Measurements from ENCODE around the gene ZCWPW1. TPM values are rescaled to one million over a fixed set of nuclear protein-coding genes. Genes with fewer than 3 reads are reported as not detected.

Gene ZCWPW1
- total RNA-seq, 2 donors from 2014 or later: 1.6 to 3.3 TPM

- Histone ChIP-seq H3K27me3 (no peaks in the 10 kb centered on the region), H3K36me3 (replicated peaks in 1 of 2; ENCODE audit: insufficient read depth in 1 of 2, low read depth in 2 of 2) (no peaks in the 10 kb centered on the region), H3K9me3 (no peaks in the 10 kb centered on the region), H3K27ac (no peak overlapping the region), H3K4me1 (no peaks in the 10 kb centered on the region), H3K4me3 (no peak overlapping the region)
- intact Hi-C loops (cut with DNase I): no loop called here
- DNase-seq: no peak
- no peak for ATAC-seq
- 84 to 88% methylated on average over 1 of the region's 1 CpG for WGBS, 2 donors
- TF ChIP-seq POLR2A (IDR thresholded peaks at IDR 0.05): no peak
- TF ChIP-seq, protein P1, sequence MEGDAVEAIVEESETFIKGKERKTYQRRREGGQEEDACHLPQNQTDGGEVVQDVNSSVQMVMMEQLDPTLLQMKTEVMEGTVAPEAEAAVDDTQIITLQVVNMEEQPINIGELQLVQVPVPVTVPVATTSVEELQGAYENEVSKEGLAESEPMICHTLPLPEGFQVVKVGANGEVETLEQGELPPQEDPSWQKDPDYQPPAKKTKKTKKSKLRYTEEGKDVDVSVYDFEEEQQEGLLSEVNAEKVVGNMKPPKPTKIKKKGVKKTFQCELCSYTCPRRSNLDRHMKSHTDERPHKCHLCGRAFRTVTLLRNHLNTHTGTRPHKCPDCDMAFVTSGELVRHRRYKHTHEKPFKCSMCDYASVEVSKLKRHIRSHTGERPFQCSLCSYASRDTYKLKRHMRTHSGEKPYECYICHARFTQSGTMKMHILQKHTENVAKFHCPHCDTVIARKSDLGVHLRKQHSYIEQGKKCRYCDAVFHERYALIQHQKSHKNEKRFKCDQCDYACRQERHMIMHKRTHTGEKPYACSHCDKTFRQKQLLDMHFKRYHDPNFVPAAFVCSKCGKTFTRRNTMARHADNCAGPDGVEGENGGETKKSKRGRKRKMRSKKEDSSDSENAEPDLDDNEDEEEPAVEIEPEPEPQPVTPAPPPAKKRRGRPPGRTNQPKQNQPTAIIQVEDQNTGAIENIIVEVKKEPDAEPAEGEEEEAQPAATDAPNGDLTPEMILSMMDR (IDR thresholded peaks at IDR 0.05): no peak
These were observed 9.4 kb downstream of the ZCWPW1 start for GRCh38 chr7:100418930-100419659.

- WGBS, 2 donors: 72% methylated on average over 5 of the region's 5 CpGs
- H3K9me3 ChIP-seq: no peaks in the 10 kb centered on the region
- no peaks in the 10 kb centered on the region for H3K27me3 ChIP-seq
- no peaks in the 10 kb centered on the region for H3K4me1 ChIP-seq
- ATAC-seq: no peak
- intact Hi-C loops (cut with DNase I): no loop called here
- no peak for TF ChIP-seq POLR2A (IDR thresholded peaks at IDR 0.05)
- TF ChIP-seq, protein P1 (IDR thresholded peaks at IDR 0.05): no peak
- no peak overlapping the region for H3K4me3 ChIP-seq
- no peak for DNase-seq
- no peak overlapping the region for H3K27ac ChIP-seq
- H3K36me3 ChIP-seq (replicated peaks in 1 of 2; ENCODE audit: insufficient read depth in 1 of 2, low read depth in 2 of 2): no peaks in the 10 kb centered on the region
These were observed 13.1 kb downstream of the ZCWPW1 start for GRCh38 chr7:100415448-100415847.

GRCh38 chr7:100413889-100414288 lies 14.6 kb downstream of the ZCWPW1 start:
- DNase-seq: no peak
- H3K36me3 ChIP-seq (replicated peaks in 1 of 2; ENCODE audit: insufficient read depth in 1 of 2, low read depth in 2 of 2): no peaks in the 10 kb centered on the region
- H3K4me1 ChIP-seq: no peaks in the 10 kb centered on the region
- 88 to 95% methylated on average over 1 of the region's 1 CpG for WGBS, 2 donors
- no peak for ATAC-seq
- H3K27ac ChIP-seq: no peak overlapping the region
- no peaks in the 10 kb centered on the region for H3K27me3 ChIP-seq
- TF ChIP-seq, protein P1 (IDR thresholded peaks at IDR 0.05): no peak
- TF ChIP-seq POLR2A (IDR thresholded peaks at IDR 0.05): no peak
- intact Hi-C loops (cut with DNase I): no loop called here
- no peaks in the 10 kb centered on the region for H3K9me3 ChIP-seq
- no peak overlapping the region for H3K4me3 ChIP-seq

DNA sequence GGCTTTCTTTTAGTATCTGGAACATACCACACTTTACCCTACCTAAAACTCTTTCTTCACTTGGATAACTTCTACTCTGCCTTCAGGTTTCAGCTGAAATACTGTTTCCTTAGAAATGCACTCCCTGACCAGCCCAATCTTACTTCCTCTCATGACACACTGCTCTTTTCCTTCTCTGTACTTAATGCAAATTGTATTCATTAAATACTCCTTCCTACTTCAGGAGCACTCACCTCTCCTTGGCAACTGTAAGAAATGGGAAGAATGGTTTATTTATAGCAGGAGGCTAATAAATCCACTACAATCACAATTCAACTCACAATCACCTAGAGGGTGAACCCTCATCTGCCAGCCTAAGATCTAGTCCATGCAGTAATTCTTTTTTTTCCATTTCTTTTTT lies 15.2 kb downstream of the ZCWPW1 start:
- no peaks in the 10 kb centered on the region for H3K4me1 ChIP-seq
- H3K27ac ChIP-seq: no peak overlapping the region
- no peak for ATAC-seq
- H3K27me3 ChIP-seq: no peaks in the 10 kb centered on the region
- no peaks in the 10 kb centered on the region for H3K9me3 ChIP-seq
- no peak overlapping the region for H3K4me3 ChIP-seq
- intact Hi-C loops (cut with DNase I): no loop called here
- H3K36me3 ChIP-seq (replicated peaks in 1 of 2; ENCODE audit: insufficient read depth in 1 of 2, low read depth in 2 of 2): no peaks in the 10 kb centered on the region
- TF ChIP-seq, protein P1 (IDR thresholded peaks at IDR 0.05): no peak
- TF ChIP-seq POLR2A (IDR thresholded peaks at IDR 0.05): no peak
- DNase-seq: no peak

- ATAC-seq (no peak), DNase-seq (no peak)
- H3K4me3 ChIP-seq: no peak overlapping the region
- H3K27ac ChIP-seq: no peak overlapping the region
- H3K36me3 ChIP-seq (replicated peaks in 1 of 2; ENCODE audit: insufficient read depth in 1 of 2, low read depth in 2 of 2): no peaks in the 10 kb centered on the region
- WGBS, 2 donors: 83 to 87% methylated on average over 6 of the region's 6 CpGs
- no peaks in the 10 kb centered on the region for H3K4me1 ChIP-seq
- H3K9me3 ChIP-seq: no peaks in the 10 kb centered on the region
- TF ChIP-seq, protein P1 (IDR thresholded peaks at IDR 0.05): no peak
- no peak for TF ChIP-seq POLR2A (IDR thresholded peaks at IDR 0.05)
- H3K27me3 ChIP-seq: no peaks in the 10 kb centered on the region
- intact Hi-C loops (cut with DNase I): no loop called here
These were observed 17.4 kb downstream of the ZCWPW1 start for GRCh38 chr7:100411101-100411500.
